ENCODE measurements around the gene TTC31.

- no peak for TF ChIP-seq EZH2phosphoT487 (IDR thresholded peaks at IDR 0.05; ENCODE audit: insufficient read depth, low read depth)
- no peak for TF ChIP-seq EZH2 (IDR thresholded peaks at IDR 0.05; ENCODE audit: insufficient read depth, poor library complexity, severe bottlenecking)
Observed at GRCh38 chr2:74482801-74483674, at the start of gene TTC31, which contains the start of gene CCDC142.

Data from GM23248 (cell line).